GM18519 (cell line): ENCODE data around the gene PDE4B.
"Not testable (repeated sequence)": the region's sequence is repeated elsewhere in the genome, so short reads cannot be mapped to it uniquely, and the experiment has no call there.

Experiments
- ATAC-seq: cut with Tn5 transposase; IDR thresholded peaks from one replicate; pipeline ENCODE4 v1.9.1; 2021; ENCODE audit warnings: mild to moderate bottlenecking, moderate library complexity; ENCODE audit not compliant: unreplicated experiment, low FRiP score

The PDE4B gene

DNA sequence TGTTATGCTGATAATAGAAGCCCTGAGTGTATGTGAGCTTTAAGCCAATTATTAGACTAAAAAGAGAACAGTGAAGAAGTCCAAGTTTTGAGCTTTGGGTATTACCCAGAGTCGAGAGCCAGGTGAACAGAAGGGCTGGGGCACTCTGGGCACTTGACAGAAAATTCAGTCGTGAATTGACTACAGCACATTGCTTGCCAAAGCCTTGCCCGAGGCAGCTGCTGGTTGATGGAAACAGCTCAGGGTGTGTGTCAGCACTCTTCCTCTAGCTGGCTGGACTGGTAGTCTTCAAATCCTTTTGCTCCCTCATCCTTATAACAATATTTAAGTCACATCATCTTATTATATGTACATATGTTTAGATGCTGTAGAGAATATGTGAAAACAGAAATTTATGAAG lies 21.3 kb downstream of the PDE4B start:
- ATAC-seq: no peak

DNA sequence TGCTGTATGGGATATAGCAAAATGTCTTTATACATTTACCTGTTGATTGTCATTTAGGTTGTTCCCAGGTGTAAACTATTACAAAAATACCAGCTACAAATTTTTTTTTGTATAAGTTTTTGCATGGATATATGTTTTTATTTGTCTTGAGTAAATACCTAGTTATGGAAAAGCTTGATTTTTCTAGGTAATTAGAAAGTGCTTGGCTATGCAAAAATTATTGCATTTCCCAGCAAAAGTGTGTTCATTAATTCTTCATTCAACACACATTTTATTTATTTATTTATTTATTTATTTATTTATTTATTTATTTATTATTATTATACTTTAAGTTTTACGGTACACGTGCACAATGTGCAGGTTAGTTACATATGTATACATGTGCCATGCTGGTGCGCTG lies 22.1 kb downstream of the PDE4B start:
- ATAC-seq: no peak

DNA sequence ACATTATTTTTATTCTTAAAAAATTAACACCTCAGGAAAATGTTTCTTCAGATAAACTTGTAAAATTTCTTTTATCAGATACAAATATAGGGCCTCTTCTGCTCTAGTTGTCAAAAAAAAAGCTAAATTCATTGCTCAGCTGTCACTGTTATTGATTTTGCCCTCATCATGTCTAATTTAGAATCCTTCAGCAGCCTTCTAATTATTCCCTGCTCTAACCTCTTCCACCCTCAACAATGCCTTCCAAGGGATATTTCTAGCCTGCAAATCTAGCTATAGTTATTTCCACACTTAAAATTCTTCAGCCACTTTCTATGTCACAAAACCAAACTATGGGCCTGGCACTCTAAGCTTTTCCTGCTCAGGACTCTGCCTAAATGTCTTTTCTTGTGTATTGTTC lies 25.2 kb downstream of the PDE4B start:
- ATAC-seq: no peak

DNA sequence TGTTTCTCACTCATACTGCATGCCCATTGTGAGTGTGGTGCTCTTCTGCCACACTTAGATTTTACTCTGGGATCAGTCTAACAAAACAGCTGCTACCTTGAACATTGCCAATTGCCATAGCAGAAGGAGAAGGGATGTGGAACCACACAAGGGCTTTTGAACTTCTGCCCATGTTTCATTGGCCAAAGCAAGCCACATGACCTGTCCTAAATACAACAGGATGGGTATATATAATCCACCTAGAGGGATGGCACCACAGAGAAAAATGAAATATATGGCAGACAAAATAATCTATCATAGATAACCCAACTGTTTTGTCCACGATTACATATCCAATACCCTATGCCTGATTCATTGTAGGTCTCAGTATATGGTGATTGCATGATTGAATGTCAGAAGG lies 26.3 kb downstream of the PDE4B start:
- no peak for ATAC-seq

DNA sequence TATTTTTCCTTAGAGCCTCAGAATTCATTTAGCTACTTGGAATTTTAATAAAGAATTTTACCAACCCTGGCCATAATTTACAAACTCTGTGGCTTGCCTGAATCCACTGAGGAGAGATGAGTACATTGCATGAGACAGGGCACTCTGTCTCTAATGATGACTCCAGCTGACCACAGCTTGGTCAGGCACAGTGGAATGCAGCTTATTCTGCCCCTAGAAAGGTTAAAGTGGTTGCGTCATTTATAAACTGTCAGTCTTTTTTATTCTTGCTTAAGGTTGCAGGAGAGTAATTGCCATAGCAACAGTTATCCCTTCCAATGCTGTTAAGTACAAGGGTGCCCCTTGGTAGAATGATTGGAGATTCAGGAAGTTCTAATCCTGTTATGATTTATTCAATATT lies 28.3 kb downstream of the PDE4B start:
- no peak for ATAC-seq

DNA sequence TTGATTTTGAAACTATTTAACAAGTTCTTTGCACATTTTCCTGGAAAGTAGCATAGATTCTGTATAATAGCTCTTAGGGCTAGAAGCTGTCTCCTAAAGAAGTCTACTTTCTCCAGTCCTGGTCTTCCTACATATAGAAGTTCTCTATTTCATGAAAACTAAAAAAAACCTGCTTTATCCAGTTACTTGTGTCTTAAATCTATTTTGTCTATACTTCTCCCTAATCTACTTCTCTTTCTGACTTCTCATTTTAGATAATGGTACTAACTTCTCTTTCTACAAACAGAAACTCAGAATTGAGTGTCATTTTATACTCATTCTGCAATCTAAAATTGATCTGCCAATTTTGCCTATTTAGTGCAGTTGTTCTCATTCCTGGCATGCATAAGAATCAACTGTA lies 28.7 kb downstream of the PDE4B start:
- ATAC-seq: no peak

DNA sequence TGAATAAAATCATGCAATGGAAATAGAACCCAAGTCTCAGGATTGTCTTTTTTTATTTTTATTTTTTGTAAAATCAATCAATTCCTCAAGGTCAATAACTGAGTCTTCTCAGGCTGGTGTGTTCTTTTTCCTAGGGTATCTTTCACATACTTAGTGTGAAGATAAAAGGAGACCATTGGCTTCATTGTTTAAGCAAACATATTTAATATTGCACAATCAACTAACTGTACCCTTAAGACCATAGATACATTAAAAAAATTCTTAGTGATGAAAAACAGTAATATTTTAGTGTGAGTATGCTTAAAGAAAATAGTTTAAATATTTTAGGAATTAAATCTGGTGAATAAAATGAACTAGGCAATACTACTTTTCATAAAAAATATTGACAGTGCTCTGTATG lies 31.4 kb downstream of the PDE4B start:
- ATAC-seq: no peak

DNA sequence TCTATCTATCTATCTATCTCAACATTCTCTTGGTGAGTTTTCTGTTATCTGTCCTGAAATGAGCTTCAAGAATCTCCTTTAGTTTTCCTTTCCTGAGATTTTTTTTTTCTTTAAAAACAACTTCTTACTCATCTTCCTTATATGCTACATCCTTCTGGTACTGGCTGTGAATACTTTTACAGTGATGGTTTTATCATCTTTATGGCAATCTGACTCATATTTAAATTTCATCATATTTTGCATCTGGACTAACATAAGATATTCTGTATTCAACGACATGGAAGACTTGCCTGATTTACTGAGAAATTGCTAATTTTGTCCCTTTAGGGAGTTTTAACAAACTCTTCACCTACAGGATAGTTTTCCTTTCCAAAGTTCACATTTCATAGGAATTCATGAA lies 33.0 kb downstream of the PDE4B start:
- ATAC-seq: no peak

DNA sequence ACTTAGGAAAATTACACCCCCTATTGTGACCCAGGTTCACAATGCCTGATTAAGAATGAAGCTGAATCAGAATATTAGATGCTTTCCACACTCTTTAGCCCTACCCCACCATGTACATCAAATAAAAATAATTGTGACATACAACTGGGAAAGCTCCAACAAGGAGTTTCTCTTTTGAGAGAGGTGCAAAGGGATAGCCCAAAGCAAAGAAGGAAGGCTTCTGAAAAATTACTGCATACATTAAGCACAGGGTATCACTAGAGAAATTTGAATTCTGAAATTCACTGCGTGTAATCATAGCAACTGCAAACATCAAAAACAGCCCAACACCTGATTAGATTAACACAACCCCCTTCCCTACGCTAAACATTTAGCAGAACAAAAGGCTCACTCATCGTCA lies 34.1 kb downstream of the PDE4B start:
- no peak for ATAC-seq

DNA sequence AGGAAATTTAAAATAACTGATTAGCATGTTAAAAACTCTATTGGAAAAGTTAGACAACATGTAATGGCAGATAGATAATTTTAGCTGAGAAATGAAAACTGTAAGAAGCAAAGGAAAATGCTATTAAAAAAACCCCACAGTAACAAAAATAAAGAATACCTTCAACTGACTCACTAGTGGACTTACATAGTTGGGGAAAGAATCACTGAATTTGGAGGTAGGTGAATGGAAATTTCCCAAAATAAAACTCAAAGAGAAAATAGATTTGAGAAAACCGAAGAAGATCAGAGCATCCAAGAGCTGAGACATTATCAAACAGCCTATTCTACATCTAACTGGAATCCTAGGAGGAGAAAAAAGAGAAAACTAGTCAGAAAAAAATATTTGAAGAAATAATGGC lies 34.7 kb downstream of the PDE4B start:
- no peak for ATAC-seq

DNA sequence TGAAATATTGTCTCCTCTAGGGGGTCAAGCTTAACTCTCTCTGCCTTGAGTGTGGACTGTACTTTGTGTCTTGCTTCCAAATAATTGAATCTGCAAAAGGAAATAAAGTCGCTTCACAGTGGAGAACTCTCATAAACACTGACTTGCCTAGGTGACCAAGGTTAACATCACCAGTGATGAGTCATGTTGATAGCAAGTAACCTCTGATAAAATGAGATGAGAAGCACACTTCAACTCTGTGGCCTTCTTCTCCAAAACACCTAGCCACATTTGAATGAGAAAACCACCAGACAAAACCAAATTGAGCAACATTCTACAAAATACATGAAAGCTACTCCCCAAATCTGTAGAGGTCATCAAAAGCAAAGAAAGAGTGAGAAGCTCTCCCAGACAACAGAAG lies 37.6 kb downstream of the PDE4B start:
- no peak for ATAC-seq

DNA sequence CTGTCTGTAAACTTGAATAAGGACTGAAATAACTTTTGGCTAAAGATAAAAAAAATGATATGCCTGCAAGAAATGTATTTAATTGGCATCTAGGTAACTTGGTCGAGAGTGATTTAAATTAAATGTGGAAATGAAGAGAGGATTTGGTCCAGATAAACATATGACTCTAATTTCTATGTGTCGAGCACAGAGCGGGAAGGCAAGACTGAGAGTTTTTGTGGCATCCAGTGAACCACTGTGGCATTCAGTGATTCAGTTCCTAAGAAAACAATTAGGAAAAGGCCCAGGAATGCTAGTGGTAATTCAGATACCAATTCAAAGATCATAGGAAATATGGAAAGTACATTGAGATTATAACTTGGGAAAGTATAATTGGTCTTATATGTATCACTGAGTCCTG lies 39.6 kb downstream of the PDE4B start:
- no peak for ATAC-seq

DNA sequence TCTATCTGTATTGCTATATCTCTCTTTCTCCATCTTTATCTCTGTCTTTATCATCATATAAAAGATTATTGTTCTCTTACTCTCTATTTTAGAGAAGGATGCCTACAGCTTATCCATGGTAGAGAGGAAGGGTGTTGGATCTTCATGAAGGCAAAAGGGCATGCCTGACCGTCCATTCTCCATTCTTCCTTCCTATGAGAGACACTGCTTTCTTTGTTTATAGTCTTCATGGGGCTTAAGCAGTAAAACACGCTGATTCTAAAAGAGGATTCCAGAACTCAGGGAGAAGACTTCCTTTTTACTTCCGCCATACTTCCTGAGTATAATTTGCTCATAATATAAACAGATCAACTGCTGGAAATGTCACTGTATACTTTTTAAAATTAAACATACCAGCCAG lies 44.0 kb downstream of the PDE4B start:
- no peak for ATAC-seq

DNA sequence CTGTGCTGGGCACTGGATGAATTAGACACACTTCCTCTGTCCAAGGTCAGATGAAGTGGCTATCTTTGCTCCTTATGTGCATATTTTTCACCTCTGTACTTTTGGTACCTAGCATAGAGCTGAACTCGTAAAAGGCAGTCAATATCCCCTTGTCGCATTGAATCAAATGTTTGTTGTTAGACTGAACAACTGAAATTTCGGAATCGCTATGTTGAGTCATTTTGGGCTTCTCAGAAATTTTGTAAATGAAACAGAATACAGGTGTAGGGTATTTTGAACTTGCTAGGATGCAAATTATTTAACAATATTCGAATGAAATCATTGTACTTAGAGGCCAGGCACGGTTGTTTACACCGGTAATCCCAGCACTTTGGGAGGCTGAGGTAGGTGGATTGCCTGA lies 48.0 kb downstream of the PDE4B start:
- ATAC-seq: no peak

DNA sequence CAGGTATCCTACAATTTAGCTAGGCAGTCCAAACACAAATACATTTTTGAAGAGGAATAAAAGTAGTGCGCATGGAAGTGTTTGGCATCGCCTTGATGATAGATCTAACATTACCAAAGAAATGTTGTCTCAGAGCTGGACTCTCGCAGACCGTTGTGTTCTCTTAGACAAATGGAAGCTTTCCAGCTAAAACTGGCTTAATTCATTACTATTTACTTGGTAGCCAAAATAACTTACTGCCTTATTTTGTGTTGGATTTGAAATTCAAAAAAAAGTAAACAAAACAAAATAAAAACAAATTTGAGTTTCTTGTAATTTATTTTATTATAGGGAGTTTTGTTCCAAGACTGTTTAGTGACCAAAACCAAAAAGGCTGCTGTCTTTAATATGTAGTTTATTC lies 51.6 kb downstream of the PDE4B start:
- ATAC-seq: no peak

DNA sequence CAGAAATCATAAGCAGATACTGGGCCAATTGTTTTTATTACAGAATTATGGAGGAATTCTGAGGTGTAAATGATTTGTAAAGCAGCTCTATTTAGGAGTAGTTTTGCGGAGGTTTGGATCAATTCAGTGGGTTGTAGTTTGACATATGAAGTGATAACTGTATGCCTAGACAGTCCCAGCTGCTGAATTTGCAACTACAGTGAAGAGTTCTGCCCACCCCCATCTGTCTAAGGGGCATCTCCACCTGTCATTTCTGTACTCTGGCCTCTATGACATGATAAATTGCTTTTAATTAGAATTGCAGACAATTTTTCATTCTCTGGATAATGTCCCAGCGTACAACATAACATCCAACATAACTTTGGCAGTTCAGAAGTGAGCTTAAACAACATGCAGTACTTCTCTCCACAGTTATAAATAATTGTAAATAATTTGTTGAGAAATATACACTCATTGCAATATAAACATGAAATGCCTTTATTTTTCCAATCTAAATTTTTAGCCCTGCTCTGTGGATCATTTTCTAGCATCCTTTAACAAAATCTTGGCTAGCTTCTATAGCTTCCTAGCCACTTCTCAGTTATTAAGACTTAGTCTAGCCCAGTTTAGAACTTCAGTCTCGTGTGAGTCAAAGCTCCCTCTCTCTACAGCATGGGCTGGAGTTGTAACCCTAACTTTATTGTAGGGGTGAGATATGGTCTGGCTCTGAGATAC lies 52.3 kb downstream of the PDE4B start:
- ATAC-seq: no peak

DNA sequence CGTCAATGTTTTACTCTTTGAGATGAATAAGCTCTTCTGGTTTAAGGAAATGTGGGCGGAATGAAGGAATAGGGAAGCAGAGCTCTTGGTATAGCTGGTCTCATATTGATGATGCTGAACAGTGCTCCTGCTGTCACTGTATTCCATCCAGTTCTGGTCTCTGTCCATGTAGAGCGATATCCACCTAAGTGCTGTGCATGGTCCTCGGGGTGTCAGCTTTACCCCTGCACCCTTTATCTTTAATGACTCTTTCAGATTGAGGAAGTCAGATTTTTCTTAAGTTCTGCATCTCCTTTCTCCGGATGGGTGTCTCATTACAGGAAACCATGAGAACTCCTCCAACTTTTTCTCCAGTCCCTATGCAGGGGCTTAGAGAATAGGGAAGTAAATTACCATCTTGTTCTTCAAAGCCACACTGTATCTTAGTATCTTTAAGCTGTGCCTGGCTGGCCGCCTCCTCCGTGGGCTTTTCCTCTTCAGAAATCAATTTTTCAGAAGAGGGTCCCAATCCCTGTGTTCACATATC lies 52.9 kb downstream of the PDE4B start:
- ATAC-seq: no peak

DNA sequence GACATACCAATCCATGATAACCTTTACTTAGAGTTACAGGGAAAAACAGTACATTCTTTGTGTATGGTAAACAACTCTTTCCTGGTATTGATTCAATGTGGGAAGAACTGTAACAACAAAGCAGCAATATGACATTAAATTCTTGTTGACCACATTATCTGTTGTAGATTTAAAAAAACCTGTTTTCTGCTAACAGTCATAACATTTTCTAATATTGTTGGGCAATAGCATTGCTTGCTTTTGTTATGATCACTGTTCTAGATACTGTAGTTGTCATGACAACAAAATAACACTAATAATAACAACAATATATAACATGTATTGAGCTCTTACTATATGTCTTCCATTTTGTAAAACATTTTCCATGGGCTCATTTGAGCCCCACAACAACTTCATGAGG lies 54.2 kb downstream of the PDE4B start:
- ATAC-seq: no peak

DNA sequence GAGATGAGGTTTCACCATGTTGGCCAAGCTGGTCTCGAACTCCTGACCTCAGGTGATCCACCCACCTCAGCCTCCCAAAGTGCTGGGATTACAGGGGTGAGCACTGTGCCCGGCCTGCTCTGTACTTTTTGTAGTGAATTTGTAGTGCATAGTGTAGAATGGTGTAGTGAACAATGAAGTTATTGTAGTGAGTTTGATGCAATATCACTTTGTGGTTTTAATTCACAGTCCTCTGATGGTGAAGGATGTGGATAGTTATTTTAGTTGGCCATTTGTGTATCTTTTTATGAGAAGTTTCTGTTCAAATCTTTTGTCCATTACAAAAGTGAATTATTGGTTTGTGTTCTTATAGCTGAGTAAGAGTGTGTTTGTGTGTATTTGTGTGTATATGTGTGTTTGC lies 57.6 kb downstream of the PDE4B start:
- ATAC-seq: no peak

DNA sequence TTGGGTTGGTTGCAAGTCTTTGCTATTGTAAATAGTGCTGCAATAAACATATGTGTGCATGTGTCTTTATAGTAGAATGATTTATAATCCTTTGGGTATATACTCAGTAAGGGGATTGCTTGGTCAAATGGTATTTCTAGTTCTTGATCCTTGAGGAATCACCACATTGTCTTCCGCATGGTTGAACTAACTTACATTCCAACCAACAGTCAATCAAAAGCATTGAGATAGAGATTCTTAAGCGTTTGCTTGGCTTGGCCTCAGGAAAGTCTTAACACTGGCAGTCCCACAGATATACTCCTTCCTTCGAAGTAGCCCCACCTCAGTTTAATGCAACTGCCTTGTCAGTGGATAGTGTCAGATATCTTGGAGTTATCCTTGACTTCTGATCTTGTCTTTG lies 63.9 kb downstream of the PDE4B start:
- not testable (repeated sequence) for ATAC-seq

DNA sequence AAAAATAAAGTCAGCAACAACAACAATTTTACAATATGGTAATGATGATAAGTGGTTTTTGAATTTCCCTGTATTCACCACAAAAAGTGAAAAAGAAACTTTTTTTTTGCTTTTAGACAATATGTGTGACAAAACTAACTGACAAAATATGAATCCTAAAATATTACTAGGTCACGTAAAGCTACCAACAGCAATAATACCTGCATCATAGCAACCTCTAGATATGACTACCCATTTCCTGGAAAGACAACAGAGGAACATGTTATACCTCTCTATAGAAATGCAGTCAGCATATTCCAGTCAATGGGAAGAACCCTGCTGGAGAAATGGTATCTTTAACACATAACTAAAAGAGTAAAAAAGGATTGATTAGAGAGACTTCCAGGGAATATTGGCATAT lies 73.7 kb downstream of the PDE4B start:
- ATAC-seq: no peak

DNA sequence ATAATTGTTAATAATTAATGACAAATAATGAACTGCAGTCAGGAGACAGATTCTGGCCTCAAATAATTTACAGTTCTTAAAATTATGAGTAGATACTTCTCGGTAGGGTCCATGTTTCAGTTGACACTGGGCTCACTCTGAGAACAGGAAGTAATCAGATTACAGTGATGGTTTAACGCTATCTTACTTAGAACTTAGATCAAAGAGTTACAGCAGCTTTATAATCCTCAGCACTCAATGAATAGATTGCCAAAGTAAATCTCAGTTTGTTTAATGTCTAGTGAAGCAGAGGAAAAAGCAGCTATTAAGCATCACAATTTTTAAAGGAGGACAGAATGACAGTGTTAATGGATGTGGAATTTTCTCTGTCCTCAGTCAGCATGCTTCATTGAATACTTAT lies 79.6 kb downstream of the PDE4B start:
- no peak for ATAC-seq

DNA sequence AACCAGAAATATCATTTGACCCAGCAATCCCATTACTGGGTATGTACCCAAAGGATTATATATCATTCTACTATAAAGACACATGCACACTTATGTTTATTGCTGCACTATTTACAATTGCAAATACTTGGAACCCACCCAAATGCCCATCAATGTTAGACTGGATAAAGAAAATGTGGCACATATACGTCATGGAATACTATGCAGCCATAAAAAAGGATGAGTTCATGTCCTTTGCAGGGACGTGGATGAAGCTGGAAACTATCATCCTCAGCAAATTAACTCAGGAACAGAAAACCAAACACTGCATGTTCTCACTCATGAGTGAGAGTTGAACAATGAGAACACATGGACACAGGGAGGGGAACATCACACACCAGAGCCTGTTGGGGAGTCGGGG lies 85.6 kb downstream of the PDE4B start:
- ATAC-seq: not testable (repeated sequence)
